ENCODE data around the gene NUCKS1. TPM values are rescaled to one million over a fixed set of nuclear protein-coding genes. Genes with fewer than 3 reads are reported as not detected.

Gene NUCKS1
- total and polyA plus RNA-seq, 8 donors, result 15.1 to 91.4 (median 53.5) TPM

GRCh38 chr1:205767248-205767647 lies 17.3 kb upstream of the NUCKS1 start:
- Histone ChIP-seq H3K4me3 (no peak overlapping the region), H3K9me3 (no peaks in the 10 kb centered on the region), H3K36me3 (no peaks in the 10 kb centered on the region), H3K27me3 (no peaks in the 10 kb centered on the region), H3K4me1 (no peaks in the 10 kb centered on the region), H3K27ac (no peak overlapping the region)
- ATAC-seq (peak in 2 of 4 donors; percentile 49 to 54), FAIRE-seq (no peak), DNase-seq (no peak)
- no peak for TF ChIP-seq CTCF (IDR thresholded peaks at IDR 0.05)
- intact Hi-C loops (cut with DNase I), result no loop called here
- WGBS, 2 donors, result 66 to 70% methylated on average over 3 of the region's 3 CpGs

GRCh38 chr1:205766570-205766969 lies 16.6 kb upstream of the NUCKS1 start:
- intact Hi-C loops (cut with DNase I), result no loop called here
- Histone ChIP-seq H3K36me3 (no peaks in the 10 kb centered on the region), H3K27ac (no peak overlapping the region), H3K27me3 (no peaks in the 10 kb centered on the region), H3K4me1 (no peaks in the 10 kb centered on the region), H3K9me3 (no peaks in the 10 kb centered on the region), H3K4me3 (no peak overlapping the region)
- 91 to 95% methylated on average over 3 of the region's 3 CpGs for WGBS, 2 donors
- DNase-seq (no peak), FAIRE-seq (no peak), ATAC-seq (no peak)
- TF ChIP-seq CTCF (IDR thresholded peaks at IDR 0.05), result no peak

DNA sequence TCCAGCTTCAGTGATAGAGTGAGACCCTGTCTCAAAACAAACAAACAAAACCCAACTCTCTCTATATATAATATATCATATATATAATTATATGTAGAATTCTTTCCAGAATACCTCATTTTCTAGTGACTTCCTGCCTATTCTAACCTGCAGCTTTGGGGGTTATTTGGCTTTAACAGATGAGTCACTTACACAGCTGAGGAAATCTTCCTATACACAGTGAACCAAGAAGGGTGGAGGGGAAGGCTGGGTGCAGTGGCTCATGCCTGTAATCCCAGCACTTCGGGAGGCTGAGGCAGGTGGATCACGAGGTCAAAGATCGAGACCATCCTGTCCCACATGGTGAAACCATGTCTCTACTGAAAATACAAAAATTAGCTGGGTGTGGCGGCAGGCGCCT lies 16.1 kb upstream of the NUCKS1 start:
- intact Hi-C loops (cut with DNase I), result no loop called here
- H3K36me3 ChIP-seq, result no peaks in the 10 kb centered on the region
- H3K27ac ChIP-seq, result no peak overlapping the region
- DNase-seq (no peak), FAIRE-seq (no peak), ATAC-seq (no peak)
- no peak overlapping the region for H3K4me3 ChIP-seq
- TF ChIP-seq CTCF (IDR thresholded peaks at IDR 0.05), result no peak
- no peaks in the 10 kb centered on the region for H3K27me3 ChIP-seq
- WGBS, 2 donors, result 68 to 71% methylated on average over 5 of the region's 5 CpGs
- no peaks in the 10 kb centered on the region for H3K4me1 ChIP-seq
- no peaks in the 10 kb centered on the region for H3K9me3 ChIP-seq

DNA sequence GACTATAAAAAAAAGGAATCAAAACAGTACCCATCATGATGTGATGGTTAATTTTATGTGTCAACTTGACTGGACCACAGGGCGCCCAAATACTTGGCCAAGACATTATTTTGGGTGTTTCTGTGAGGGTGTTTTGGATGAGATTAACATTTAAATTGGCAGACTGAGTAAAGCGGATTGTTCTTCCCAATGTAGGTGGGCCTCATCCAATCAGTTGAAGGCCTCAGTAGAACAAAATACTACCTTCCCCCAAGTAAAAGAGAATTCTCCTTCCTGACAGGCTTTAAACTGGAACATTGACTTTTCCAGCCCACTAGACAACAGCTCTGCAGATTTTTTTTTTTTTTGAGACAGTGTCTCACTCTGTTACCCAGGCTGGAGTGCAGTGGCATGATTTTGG lies 14.6 kb upstream of the NUCKS1 start:
- Histone ChIP-seq H3K27me3 (no peaks in the 10 kb centered on the region), H3K27ac (no peak overlapping the region), H3K4me3 (no peak overlapping the region), H3K9me3 (no peaks in the 10 kb centered on the region), H3K4me1 (no peaks in the 10 kb centered on the region), H3K36me3 (no peaks in the 10 kb centered on the region)
- no peak for TF ChIP-seq CTCF (IDR thresholded peaks at IDR 0.05)
- WGBS, 2 donors, result 89 to 90% methylated on average over 2 of the region's 2 CpGs
- intact Hi-C loops (cut with DNase I), result no loop called here
- DNase-seq (no peak), ATAC-seq (no peak), FAIRE-seq (no peak)

DNA sequence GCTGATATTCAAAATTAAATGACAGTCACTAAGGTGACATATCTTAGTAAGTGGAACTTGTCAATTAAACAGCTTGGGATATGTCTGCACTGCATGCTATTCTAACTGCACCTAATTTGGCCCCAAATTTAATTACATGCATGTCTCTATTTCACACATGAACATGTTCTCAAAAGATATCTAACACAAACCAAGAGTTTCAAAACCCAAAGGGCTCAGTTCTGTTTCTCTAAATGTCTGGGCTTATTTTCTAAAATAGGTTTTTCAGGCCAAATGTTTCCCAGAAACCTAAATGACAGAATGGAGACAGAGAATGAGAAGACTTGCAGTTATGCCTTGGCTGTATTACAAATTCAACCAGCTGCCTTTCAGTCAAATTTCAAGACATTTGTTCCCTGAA lies 14.0 kb upstream of the NUCKS1 start:
- H3K4me1 ChIP-seq, result no peaks in the 10 kb centered on the region
- no peaks in the 10 kb centered on the region for H3K9me3 ChIP-seq
- no peak for TF ChIP-seq CTCF (IDR thresholded peaks at IDR 0.05)
- FAIRE-seq (no peak), DNase-seq (no peak), ATAC-seq (no peak)
- intact Hi-C loops (cut with DNase I), result no loop called here
- no peaks in the 10 kb centered on the region for H3K36me3 ChIP-seq
- H3K27me3 ChIP-seq, result no peaks in the 10 kb centered on the region
- no peak overlapping the region for H3K27ac ChIP-seq
- no peak overlapping the region for H3K4me3 ChIP-seq
